K562 (cell line): ENCODE results near the gene WDR46. TPM values are rescaled to one million over a fixed set of nuclear protein-coding genes. Genes with fewer than 3 reads are reported as not detected.
A peak's percentile ranks its signal among the peaks of the same experiment; 100 is the strongest.

ENCODE experiments used
- ATF7 ChIP-seq: fragments of 450-650 bp; IDR thresholded peaks from 2 replicates; pipeline ENCODE4 v1.7.1; 2014; ENCODE audit warnings: mild to moderate bottlenecking, moderate library complexity
- C11orf30 ChIP-seq: fragments of 450-650 bp; IDR thresholded peaks from 2 replicates; pipeline ENCODE4 v1.6.1; 2016; ENCODE audit warnings: low read depth, mild to moderate bottlenecking
- CBX2 ChIP-seq: fragments of 200-600 bp; sonication (generic); IDR thresholded peaks from one replicate; pipeline ENCODE4 v1.6.1; 2012; ENCODE audit warnings: mild to moderate bottlenecking, low read length, inconsistent platforms; ENCODE audit not compliant: insufficient read depth, poor library complexity, severe bottlenecking
- CSDE1 ChIP-seq, 2 experiments: fragments of 450-650 bp; IDR thresholded peaks; 2 replicates each; pipeline ENCODE4 v1.6.1; 2016; ENCODE audit warnings: mild to moderate bottlenecking in 1 of 2
- GABPA ChIP-seq: fragments of 200-800 bp; sonication (Bioruptor generic); conservative IDR thresholded peaks from 2 replicates; pipeline ENCODE4 v1.6.1; 2016; ENCODE audit warnings: low read depth, missing genetic modification characterization, missing compliant biosample characterization
- HCFC1 ChIP-seq: IDR thresholded peaks from 2 replicates; pipeline ENCODE4 v1.6.1; 2012; ENCODE audit warnings: low read depth, low read length, improper control_type of control experiment
- HDAC1 ChIP-seq, 2 experiments: fragments of 450-650 bp; IDR thresholded peaks; 2 replicates each; pipeline ENCODE4 v1.6.1; 2016 to 2017; ENCODE audit warnings: inconsistent platforms in 1 of 2, mild to moderate bottlenecking in 1 of 2, moderate library complexity in 1 of 2
- KAT2B ChIP-seq: IDR thresholded peaks from one replicate; pipeline ENCODE4 v1.6.1; 2012; ENCODE audit warnings: low read depth, mild to moderate bottlenecking, control low read depth, inconsistent platforms, low read length, moderate library complexity
- POLR2A ChIP-seq: fragments of 450-650 bp; conservative IDR thresholded peaks from 2 replicates; pipeline ENCODE4 v1.6.1; 2016
- SPI1 ChIP-seq: IDR thresholded peaks from 2 replicates; pipeline ENCODE4 v1.6.1; 2011; ENCODE audit warnings: low read depth, low read length, control low read depth, borderline replicate concordance
- TOE1 ChIP-seq, 2 experiments: fragments of 450-650 bp in 1 of 2; sonication (generic) in 1 of 2; formaldehyde crosslinking in 1 of 2; IDR thresholded peaks; 2 replicates each; pipeline versions ENCODE4 v1.7.1 to v1.8.0; 2016 to 2022; ENCODE audit warnings: borderline replicate concordance in 2 of 2, mild to moderate bottlenecking in 2 of 2, antibody characterized with exemption in 1 of 2, inconsistent platforms in 1 of 2, low read depth in 1 of 2, missing genetic modification reagents in 1 of 2, moderate library complexity in 1 of 2
- ZNF717 ChIP-seq: fragments of 250-450 bp; sonication (Bioruptor Pico); IDR thresholded peaks from 2 replicates; pipeline ENCODE4 v1.5.0; 2021
- polyA plus RNA-seq, 8 experiments: library from polyadenylated mRNA; depleted of rRNA in 4 of 8; stranded (reverse) in 5 of 8; unstranded in 3 of 8; fragments of >200 nt; fragmentation: Nextera tagmentation in 2 of 8; fragmentation: Illumina TruSeq in 1 of 8; extraction: Ambion mirVana in 2 of 8; extraction: Trizol in 1 of 8; gene quantifications; 2 replicates each; pipeline versions ENCODE4 v1.2.1 to v1.2.3, GENCODE V29; 2011 to 2014; ENCODE audit warnings: inconsistent platforms in 1 of 8, missing spikeins in 1 of 8
- total RNA-seq, 7 experiments: library from RNA; depleted of rRNA in 6 of 7; stranded (reverse); fragments of >200 nt in 6 of 7; fragmentation: Illumina TruSeq in 2 of 7; extraction: Trizol in 2 of 7; gene quantifications; 2 replicates each; pipeline versions ENCODE4 v1.2.1 to v1.2.3, GENCODE V29; 2011 to 2021; ENCODE audit warnings: low replicate concordance in 1 of 7
- TF ChIP-seq, protein P1 (sequence below): sonication (generic); formaldehyde crosslinking; IDR thresholded peaks from 2 replicates; pipeline ENCODE4 v1.8.1; 2023; ENCODE audit warnings: mild to moderate bottlenecking, missing genetic modification reagents
- TF ChIP-seq, protein P2 (sequence below), 2 experiments: fragments of 450-650 bp; conservative IDR thresholded peaks; 2 replicates each; pipeline ENCODE4 v1.6.1; 2017; ENCODE audit warnings: mild to moderate bottlenecking in 2 of 2, moderate library complexity in 2 of 2
- TF ChIP-seq, protein P3 (sequence below): IDR thresholded peaks from 3 replicates; pipeline ENCODE4 v1.6.1; 2011; ENCODE audit warnings: borderline replicate concordance, mild to moderate bottlenecking, moderate library complexity; ENCODE audit not compliant: insufficient read length; ENCODE audit errors: extremely low read depth

WDR46 gene
- total and polyA plus RNA-seq, 9 of the 15 experiments (the other 6 are each of a cell fraction or from before 2014, with no cell fraction given) = 8.9 to 146 (median 93.1) TPM

DNA sequence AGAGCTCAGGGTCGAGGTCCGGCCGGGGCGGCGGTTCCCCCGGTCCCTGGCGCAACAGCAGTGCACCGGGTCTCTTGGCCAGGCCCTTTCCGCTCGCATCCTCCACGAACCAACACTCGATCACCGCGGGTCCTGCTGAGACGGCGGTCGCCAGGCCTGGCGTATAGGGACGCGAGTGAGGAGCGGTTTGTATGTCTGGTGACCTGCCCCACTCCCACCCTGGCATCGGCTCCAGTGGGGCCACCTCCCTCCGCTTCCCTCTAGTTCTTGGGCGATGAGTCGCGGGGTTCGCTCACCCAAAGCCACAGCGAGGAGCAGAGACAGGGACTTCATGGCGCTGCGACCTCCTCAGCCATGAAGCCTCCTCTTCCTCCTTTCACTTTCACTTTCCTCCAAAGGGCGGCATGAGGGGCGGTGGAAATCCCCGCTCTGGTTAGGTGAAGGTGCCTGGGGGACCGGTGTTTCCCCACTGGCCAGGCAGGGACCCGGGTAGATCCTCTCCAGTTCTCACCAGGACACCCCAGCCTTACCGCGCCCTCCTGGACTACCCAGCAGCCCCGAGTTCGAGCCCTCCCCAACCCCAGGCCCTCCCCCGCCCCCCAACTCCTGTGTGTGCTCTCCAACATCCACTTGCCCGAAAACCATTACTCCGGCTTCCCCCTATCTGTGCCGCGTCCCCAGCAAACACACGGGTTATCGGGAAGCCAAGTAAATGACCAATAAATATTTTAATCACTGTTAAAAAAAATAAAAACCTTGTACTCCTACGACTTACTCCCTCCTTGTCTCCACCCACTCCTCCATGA lies 24.9 kb upstream of the WDR46 start, which contains the start of gene TAPBP (continued):
- TF ChIP-seq GABPA (tag) (0 out of 2 replicates have a peak, but pooled peaks have one; percentile 5), TOE1 (IDR thresholded peaks at IDR 0.05; ENCODE audit: borderline replicate concordance) (0 out of 2 replicates have a peak, but pooled peaks have one; percentile 20), TOE1 (CRISPR knock-in tag; IDR thresholded peaks at IDR 0.05; ENCODE audit: borderline replicate concordance, low read depth) (no peak), ATF7 (0 out of 2 replicates have a peak, but pooled peaks have one; percentile 7), ZNF717 (no peak), SPI1 (peak; percentile 70; the same call in 1 of the 2 replicates), HDAC1 (IDR thresholded peaks at IDR 0.05) (peak in 1 of 2 experiments; percentile 26; a peak in 1 of 4 replicates), KAT2B (no peak), CBX2 (no peak), C11orf30 (no peak), CSDE1 (IDR thresholded peaks at IDR 0.05) (no peak), POLR2A (peak; percentile 69), HCFC1 (peak; percentile 5; the same call in 1 of the 2 replicates)
- TF ChIP-seq, protein P1, sequence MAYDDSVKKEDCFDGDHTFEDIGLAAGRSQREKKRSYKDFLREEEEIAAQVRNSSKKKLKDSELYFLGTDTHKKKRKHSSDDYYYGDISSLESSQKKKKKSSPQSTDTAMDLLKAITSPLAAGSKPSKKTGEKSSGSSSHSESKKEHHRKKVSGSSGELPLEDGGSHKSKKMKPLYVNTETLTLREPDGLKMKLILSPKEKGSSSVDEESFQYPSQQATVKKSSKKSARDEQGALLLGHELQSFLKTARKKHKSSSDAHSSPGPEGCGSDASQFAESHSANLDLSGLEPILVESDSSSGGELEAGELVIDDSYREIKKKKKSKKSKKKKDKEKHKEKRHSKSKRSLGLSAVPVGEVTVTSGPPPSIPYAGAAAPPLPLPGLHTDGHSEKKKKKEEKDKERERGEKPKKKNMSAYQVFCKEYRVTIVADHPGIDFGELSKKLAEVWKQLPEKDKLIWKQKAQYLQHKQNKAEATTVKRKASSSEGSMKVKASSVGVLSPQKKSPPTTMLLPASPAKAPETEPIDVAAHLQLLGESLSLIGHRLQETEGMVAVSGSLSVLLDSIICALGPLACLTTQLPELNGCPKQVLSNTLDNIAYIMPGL (CRISPR knock-in tag) = 0 out of 2 replicates have a peak, but pooled peaks have one; percentile 29
- TF ChIP-seq, protein P2, sequence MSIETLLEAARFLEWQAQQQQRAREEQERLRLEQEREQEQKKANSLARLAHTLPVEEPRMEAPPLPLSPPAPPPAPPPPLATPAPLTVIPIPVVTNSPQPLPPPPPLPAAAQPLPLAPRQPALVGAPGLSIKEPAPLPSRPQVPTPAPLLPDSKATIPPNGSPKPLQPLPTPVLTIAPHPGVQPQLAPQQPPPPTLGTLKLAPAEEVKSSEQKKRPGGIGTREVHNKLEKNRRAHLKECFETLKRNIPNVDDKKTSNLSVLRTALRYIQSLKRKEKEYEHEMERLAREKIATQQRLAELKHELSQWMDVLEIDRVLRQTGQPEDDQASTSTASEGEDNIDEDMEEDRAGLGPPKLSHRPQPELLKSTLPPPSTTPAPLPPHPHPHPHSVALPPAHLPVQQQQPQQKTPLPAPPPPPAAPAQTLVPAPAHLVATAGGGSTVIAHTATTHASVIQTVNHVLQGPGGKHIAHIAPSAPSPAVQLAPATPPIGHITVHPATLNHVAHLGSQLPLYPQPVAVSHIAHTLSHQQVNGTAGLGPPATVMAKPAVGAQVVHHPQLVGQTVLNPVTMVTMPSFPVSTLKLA (conservative IDR thresholded peaks at IDR 0.05) = peak in 1 of 2 experiments; percentile 11; a peak in 1 of 4 replicates
- TF ChIP-seq, protein P3, sequence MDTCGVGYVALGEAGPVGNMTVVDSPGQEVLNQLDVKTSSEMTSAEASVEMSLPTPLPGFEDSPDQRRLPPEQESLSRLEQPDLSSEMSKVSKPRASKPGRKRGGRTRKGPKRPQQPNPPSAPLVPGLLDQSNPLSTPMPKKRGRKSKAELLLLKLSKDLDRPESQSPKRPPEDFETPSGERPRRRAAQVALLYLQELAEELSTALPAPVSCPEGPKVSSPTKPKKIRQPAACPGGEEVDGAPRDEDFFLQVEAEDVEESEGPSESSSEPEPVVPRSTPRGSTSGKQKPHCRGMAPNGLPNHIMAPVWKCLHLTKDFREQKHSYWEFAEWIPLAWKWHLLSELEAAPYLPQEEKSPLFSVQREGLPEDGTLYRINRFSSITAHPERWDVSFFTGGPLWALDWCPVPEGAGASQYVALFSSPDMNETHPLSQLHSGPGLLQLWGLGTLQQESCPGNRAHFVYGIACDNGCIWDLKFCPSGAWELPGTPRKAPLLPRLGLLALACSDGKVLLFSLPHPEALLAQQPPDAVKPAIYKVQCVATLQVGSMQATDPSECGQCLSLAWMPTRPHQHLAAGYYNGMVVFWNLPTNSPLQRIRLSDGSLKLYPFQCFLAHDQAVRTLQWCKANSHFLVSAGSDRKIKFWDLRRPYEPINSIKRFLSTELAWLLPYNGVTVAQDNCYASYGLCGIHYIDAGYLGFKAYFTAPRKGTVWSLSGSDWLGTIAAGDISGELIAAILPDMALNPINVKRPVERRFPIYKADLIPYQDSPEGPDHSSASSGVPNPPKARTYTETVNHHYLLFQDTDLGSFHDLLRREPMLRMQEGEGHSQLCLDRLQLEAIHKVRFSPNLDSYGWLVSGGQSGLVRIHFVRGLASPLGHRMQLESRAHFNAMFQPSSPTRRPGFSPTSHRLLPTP = peak; percentile 18
